SK-N-MC (cell line): ENCODE measurements around the gene FAM193B.

Source experiments
- DNase-seq: peaks from one replicate; pipeline ENCODE4 v3.0.0-alpha.2; 2011; ENCODE audit warnings: low read depth, low spot score
- H3K27ac ChIP-seq: fragments of 200-600 bp; sonication (generic); 2 replicates; pipeline ENCODE4 v1.5.1; 2016; ENCODE audit warnings: mixed run types
- H3K36me3 ChIP-seq: fragments of 200-600 bp; sonication (generic); 2 replicates; pipeline ENCODE4 v1.6.1; 2017; ENCODE audit warnings: antibody characterized with exemption, low read length, mixed read lengths; ENCODE audit not compliant: insufficient read depth
- H3K4me3 ChIP-seq: fragments of 200-600 bp; sonication (generic); 2 replicates; pipeline ENCODE4 v1.5.1; 2016
- H3K9ac ChIP-seq: fragments of 200-600 bp; sonication (generic); 2 replicates; pipeline ENCODE4 v1.8.0; 2017; ENCODE audit warnings: mixed run types, mixed read lengths; ENCODE audit not compliant: insufficient read length
- H3K9me3 ChIP-seq: fragments of 200-600 bp; sonication (generic); 2 replicates; pipeline ENCODE4 v1.6.1; 2017; ENCODE audit warnings: low read depth, mild to moderate bottlenecking, antibody characterized with exemption, low read length, moderate library complexity, mixed read lengths
- EZH2 ChIP-seq: fragments of 200-600 bp; sonication (generic); IDR thresholded peaks from one replicate; pipeline ENCODE4 v1.6.1; 2017; ENCODE audit warnings: antibody characterized with exemption
- FOXP2 ChIP-seq: optimal IDR thresholded peaks from 2 replicates; pipeline ENCODE3; 2011; ENCODE audit warnings: mild to moderate bottlenecking, moderate library complexity; ENCODE audit not compliant: insufficient read depth; ENCODE audit errors: extremely low read length, control extremely low read depth
- POLR2AphosphoS5 ChIP-seq: IDR thresholded peaks from 2 replicates; pipeline ENCODE4 v1.6.1; 2012; ENCODE audit warnings: mild to moderate bottlenecking, low read depth, low read length, borderline replicate concordance

Gene FAM193B

DNA sequence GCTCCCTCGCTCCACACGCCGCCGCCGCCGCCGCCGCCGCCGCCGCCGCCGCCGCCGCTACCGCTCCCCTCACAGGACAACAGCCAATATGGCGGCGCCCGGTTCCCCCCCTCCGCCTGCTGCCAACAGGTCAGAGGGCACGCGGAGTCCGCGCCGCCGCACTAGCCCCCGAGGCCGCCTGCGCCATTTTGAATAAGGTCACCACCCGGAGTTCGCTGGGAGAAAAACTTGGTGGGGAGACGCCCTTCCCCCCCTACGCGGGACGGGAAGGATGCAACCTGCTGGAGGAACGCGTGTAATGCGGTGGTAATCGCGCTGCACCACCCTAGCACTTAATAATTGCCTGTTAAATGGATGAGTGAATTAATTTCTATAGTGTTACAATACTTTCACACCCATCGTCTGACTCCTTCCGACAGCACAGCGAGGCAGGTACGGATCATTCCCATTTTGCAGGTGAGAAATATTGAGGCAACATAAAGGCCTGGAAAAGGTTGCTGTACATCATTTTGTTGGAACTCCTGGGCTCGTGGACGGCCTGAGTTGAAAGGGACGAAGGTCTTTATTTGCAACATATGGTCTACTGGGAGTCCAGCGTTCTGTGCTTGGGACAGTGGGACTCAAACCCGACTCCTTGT lies at the start of gene FAM193B:
Gene FAM193B, minus strand, starts transcription at position 90 of the 638 bp plus-strand sequence. CDS start 105 bp downstream, outside the sequence.
- peak within 1 kb of the TSS; percentile 81 for H3K9ac ChIP-seq
- peak within 1 kb of the TSS; percentile 90 for H3K4me3 ChIP-seq
- TF ChIP-seq EZH2 (no peak), POLR2AphosphoS5 (peak; percentile 61)
- DNase-seq = peak; percentile 66
- H3K27ac ChIP-seq = no peak within 1 kb of the TSS
- no peaks in the 10 kb centered on the region for H3K9me3 ChIP-seq
- H3K36me3 ChIP-seq = peaks cover 28% of the 10 kb centered on the region

DNA sequence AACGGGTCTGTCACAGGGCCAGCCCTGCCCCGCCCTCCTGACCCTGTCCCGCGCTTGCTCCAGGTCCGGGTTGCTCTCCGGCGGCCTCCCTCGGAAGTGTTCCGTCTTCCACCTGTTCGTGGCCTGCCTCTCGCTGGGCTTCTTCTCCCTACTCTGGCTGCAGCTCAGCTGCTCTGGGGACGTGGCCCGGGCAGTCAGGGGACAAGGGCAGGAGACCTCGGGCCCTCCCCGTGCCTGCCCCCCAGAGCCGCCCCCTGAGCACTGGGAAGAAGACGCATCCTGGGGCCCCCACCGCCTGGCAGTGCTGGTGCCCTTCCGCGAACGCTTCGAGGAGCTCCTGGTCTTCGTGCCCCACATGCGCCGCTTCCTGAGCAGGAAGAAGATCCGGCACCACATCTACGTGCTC lies 49.8 kb upstream of the FAM193B start:
- no peak for TF ChIP-seq EZH2
- no peak for TF ChIP-seq FOXP2
- TF ChIP-seq POLR2AphosphoS5 = no peak
- no peak overlapping the region for H3K9ac ChIP-seq
- no peaks in the 10 kb centered on the region for H3K9me3 ChIP-seq
- H3K4me3 ChIP-seq = no peak overlapping the region
- DNase-seq = no peak
- H3K27ac ChIP-seq = no peak overlapping the region
- no peaks in the 10 kb centered on the region for H3K36me3 ChIP-seq

DNA sequence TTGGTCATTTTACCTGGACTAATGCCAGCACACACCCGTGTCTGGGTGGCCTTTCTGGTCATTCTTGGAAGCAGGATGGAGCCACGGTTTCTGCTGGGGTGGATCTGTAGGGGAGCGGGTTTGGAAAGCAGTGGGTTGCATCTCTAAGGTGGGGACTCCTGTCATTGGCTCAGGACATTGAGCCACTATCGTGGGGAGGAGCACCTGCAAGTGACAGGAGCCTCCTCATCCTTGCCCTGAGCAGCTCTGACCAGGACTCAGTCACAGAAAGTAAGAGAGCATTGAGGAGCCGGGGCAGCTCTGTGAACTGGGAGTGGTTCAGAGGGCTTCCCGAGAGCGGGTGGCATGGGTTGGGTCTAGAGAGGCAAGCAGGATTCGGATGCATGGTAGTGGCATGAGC lies 49.3 kb upstream of the FAM193B start:
- no peak overlapping the region for H3K9ac ChIP-seq
- H3K9me3 ChIP-seq = no peaks in the 10 kb centered on the region
- no peak for DNase-seq
- no peaks in the 10 kb centered on the region for H3K36me3 ChIP-seq
- H3K27ac ChIP-seq = no peak overlapping the region
- TF ChIP-seq EZH2 = no peak
- no peak for TF ChIP-seq FOXP2
- TF ChIP-seq POLR2AphosphoS5 = no peak
- H3K4me3 ChIP-seq = no peak overlapping the region

DNA sequence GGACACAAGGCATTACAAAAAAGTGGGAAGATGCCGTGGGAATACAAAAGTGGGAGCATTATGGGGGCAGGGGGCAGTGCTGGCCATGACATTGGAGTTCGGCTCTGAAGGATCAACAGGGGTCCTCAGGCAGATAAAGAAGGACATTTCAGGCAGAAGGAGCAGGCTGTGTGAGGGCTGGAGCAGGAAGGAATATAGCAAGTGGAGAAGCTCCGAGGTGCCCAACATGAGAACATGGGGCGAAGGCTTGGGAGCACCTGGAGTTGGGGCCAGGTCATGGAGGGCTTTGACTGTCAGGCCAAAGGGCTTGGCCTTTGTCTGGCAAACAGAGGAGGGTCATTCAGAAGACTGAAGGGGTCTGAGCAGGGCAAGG lies 48.1 kb upstream of the FAM193B start:
- no peak for TF ChIP-seq FOXP2
- TF ChIP-seq EZH2 = no peak
- TF ChIP-seq POLR2AphosphoS5 = no peak
- Histone ChIP-seq H3K9ac (no peak overlapping the region), H3K36me3 (no peaks in the 10 kb centered on the region), H3K27ac (no peak overlapping the region), H3K9me3 (no peaks in the 10 kb centered on the region), H3K4me3 (no peak overlapping the region)
- DNase-seq = no peak

DNA sequence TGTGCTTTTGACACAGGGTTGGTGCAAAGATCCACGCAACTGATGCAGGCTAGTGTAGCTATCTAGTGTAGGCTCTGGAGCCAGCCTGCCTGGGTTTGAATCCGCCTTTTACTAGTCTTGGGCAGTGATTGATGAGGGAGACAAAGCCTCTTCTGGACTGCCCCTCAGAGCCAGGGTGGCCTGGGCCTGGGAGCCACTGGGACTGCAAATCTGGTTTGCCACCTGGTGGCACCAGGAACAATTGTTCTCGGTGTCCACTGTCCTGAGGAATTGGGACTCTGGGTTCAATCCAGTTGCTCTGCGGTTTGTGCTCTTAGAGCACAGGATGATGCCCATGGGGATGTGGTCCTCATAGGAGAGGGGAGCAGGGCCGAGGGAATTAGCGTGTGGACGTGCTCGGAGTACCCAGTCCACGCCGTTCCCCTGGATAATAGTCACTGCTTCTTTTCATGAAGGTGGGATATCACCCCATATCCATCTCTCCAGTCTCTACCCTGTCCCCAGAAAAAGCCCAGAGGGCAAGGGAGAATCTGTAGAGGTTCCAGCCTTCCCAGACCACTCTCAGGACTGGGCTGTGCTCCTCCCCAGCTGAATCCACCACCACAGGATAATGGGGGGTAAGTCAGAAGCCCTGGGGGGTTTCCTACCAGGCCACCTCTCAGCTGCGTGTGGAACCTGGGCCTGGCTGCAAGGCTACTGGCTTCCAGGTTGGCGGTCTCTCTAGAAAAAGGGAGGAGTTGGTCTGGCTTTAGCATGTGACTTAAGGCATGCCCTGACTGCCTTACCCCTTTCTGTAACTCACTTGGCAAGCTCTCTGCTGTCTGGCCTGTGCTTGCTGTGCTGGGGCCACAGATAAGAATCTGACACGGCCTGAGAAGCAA lies 47.5 kb upstream of the FAM193B start:
- DNase-seq = no peak
- no peaks in the 10 kb centered on the region for H3K9me3 ChIP-seq
- H3K36me3 ChIP-seq = no peaks in the 10 kb centered on the region; the same call in 1 of the 2 replicates
- no peak overlapping the region for H3K27ac ChIP-seq
- H3K9ac ChIP-seq = no peak overlapping the region
- no peak overlapping the region for H3K4me3 ChIP-seq
- no peak; the same call in 1 of the 2 replicates for TF ChIP-seq POLR2AphosphoS5
- no peak for TF ChIP-seq FOXP2
- TF ChIP-seq EZH2 = no peak

DNA sequence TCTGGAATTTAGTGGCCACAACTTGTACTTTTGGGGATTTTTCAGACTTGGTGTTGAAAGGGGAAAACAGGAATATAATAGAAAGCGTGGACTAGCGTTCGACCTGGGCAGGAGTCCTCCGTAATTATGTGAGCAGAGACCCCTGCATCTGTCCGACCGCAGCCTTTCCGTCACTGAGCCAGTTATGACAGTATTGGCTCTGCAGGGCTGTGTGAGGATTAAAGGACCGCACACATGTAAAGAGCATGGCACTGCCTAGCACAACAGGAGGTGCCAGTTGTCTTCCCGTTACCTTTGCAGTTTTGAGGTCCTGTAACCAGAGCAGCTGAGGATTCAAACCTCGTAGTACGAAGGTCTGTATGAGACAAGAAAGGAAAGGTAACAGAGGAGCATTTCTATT lies 46.8 kb upstream of the FAM193B start:
- DNase-seq = no peak
- TF ChIP-seq EZH2 = no peak
- TF ChIP-seq FOXP2 = no peak
- peak; percentile 3; the same call in 1 of the 2 replicates for TF ChIP-seq POLR2AphosphoS5
- Histone ChIP-seq H3K9ac (peak overlapping the region; percentile 94), H3K4me3 (peak overlapping the region; percentile 96), H3K9me3 (no peaks in the 10 kb centered on the region), H3K36me3 (peaks cover 6% of the 10 kb centered on the region; the same call in 1 of the 2 replicates), H3K27ac (no peak overlapping the region)

DNA sequence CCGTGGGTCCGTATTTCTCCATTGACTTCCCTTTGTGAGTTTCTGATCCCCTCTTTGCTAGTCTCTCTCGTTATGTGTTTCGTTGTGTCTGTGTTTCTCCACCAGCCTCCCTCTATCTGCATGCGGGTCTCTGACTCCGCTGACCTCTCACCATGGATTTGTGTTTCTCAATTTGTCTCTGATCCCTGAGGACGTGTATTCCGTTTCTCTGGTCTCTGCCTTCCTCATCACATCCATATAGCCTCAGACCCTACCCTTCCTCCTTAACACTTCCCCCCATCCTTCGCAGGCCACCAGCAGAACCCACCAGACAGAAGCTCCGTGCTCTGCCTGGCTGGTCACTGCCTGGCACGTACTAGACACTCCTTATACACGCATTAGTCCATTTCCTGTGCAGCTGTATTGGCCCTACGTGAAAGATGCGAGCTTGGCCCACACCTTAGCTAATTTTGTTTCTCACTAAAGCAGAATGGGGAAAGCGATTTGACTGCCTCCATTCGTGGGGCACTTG lies 46.2 kb upstream of the FAM193B start:
- DNase-seq = no peak
- no peak overlapping the region for H3K27ac ChIP-seq
- H3K9ac ChIP-seq = peak overlapping the region; percentile 94
- H3K36me3 ChIP-seq = peaks cover 12% of the 10 kb centered on the region; the same call in 1 of the 2 replicates
- TF ChIP-seq FOXP2 = no peak
- H3K9me3 ChIP-seq = no peaks in the 10 kb centered on the region
- H3K4me3 ChIP-seq = peak overlapping the region; percentile 96

DNA sequence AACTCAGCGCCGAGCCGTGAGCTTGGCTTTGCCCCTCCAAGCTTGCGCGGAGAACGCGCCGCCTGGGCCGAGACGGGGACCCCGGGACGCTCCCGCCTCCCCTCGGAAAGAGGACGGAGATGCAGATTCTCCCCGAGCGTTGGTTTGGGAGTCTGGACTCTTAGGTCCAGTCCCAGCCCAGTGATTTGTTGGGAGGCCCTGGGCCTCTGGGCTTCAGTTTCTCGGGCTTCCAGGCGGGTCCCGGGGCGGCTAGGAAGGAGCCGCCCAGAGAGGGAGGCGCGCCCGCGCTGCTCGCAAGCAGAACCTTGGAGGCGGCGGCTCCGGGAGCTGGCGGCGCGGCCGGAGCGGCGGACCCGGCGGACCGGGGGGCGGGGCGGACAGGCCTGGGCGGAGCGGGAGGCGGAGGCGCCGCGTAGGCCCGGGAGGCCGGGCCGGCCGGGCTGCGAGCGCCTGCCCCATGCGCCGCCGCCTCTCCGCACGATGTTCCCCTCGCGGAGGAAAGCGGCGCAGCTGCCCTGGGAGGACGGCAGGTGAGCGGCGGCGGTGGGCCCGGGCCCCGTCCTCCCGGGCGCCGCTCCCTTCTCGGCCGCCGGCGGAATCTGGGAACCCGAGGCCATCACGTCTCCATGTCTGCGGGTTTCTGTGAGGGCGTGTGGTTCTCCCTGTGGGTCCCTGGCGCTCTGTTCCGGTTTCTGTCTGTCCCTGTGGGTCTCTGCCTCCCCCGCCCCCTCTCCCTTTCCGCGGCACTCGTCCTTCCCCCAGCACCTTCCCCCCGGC lies 45.6 kb upstream of the FAM193B start, which contains the start of gene B4GALT7:
Gene B4GALT7, plus strand, starts transcription at position 402 of the 777 bp plus-strand sequence. Its CDS starts 79 bp downstream, at position 481.
- TF ChIP-seq FOXP2 (no peak), POLR2AphosphoS5 (peak; percentile 78)
- Histone ChIP-seq H3K36me3 (peaks cover 18% of the 10 kb centered on the region; the same call in 1 of the 2 replicates), H3K4me3 (peak within 1 kb of the TSS; percentile 96), H3K27ac (no peak within 1 kb of the TSS), H3K9me3 (no peaks in the 10 kb centered on the region), H3K9ac (peak within 1 kb of the TSS; percentile 94)
- no peak for DNase-seq
